H4 (cell line): ENCODE results near the gene GPR68. TPM values are rescaled to one million over a fixed set of nuclear protein-coding genes. Genes with fewer than 3 reads are reported as not detected.
"Not testable (repeated sequence)": the region's sequence is repeated elsewhere in the genome, so short reads cannot be mapped to it uniquely, and the experiment has no call there.

Source experiments
- DNase-seq: peaks from one replicate; pipeline ENCODE4 v3.0.0-alpha.2; 2015; ENCODE audit warnings: low spot score
- total RNA-seq: library from RNA; depleted of rRNA; stranded (reverse); fragments of >200 nt; shearing (Covaris generic); gene quantifications from 2 replicates; pipeline ENCODE4 v1.2.3, GENCODE V29; 2014

The GPR68 gene
- total RNA-seq, 1 experiment from 2014 or later, result 0.04 TPM

GRCh38 chr14:91252871-91253794 is 8.6 kb upstream of the GPR68 start:
- no peak for DNase-seq

GRCh38 chr14:91250912-91251311 is 6.4 kb upstream of the GPR68 start:
- DNase-seq, result peak; percentile 22

- DNase-seq, result peak; percentile 72
Measured at GRCh38 chr14:91249841-91250616, 5.5 kb upstream of the GPR68 start.

- no peak for DNase-seq
Measured at GRCh38 chr14:91246051-91246852, 1.7 kb upstream of the GPR68 start.

GRCh38 chr14:91245616-91246015 is 1.1 kb upstream of the GPR68 start:
- DNase-seq, result not testable (repeated sequence)

GRCh38 chr14:91245029-91245428 is 525 bp upstream of the GPR68 start:
- DNase-seq, result no peak

GRCh38 chr14:91243074-91243471 is 1.4 kb downstream of the GPR68 start:
- no peak for DNase-seq

- DNase-seq, result no peak
Measured at GRCh38 chr14:91242635-91243034, 1.9 kb downstream of the GPR68 start.

GRCh38 chr14:91241863-91242262 is 2.6 kb downstream of the GPR68 start:
- DNase-seq, result no peak

GRCh38 chr14:91238661-91239060 is 5.8 kb downstream of the GPR68 start:
- no peak for DNase-seq

- DNase-seq, result no peak
Measured at GRCh38 chr14:91238085-91238484, 6.4 kb downstream of the GPR68 start.

GRCh38 chr14:91237219-91237618 is 7.3 kb downstream of the GPR68 start:
- DNase-seq, result peak; percentile 51

- no peak for DNase-seq
Measured at GRCh38 chr14:91235841-91236240, 8.7 kb downstream of the GPR68 start.

GRCh38 chr14:91234791-91235114 is 9.8 kb downstream of the GPR68 start:
- no peak for DNase-seq

- no peak for DNase-seq
Measured at GRCh38 chr14:91233936-91234790, 10.3 kb downstream of the GPR68 start.

- no peak for DNase-seq
Measured at GRCh38 chr14:91232603-91233002, 11.9 kb downstream of the GPR68 start.

- no peak for DNase-seq
Measured at GRCh38 chr14:91232052-91232451, 12.5 kb downstream of the GPR68 start.

GRCh38 chr14:91231446-91231845 is 13.1 kb downstream of the GPR68 start:
- DNase-seq, result no peak

GRCh38 chr14:91230397-91231035 is 14.0 kb downstream of the GPR68 start:
- no peak for DNase-seq

GRCh38 chr14:91229743-91230200 is 14.7 kb downstream of the GPR68 start:
- peak; percentile 85 for DNase-seq

GRCh38 chr14:91229005-91229382 is 15.5 kb downstream of the GPR68 start:
- DNase-seq, result no peak
